A549 (cell line): ENCODE data around the gene SNAP25. TPM values are rescaled to one million over a fixed set of nuclear protein-coding genes. Genes with fewer than 3 reads are reported as not detected.
A peak's percentile ranks its signal among the peaks of the same experiment; 100 is the strongest.

Experiments
- ATAC-seq, 2 experiments: fragments of 200-7000 bp in 1 of 2; fragments of >200 bp in 1 of 2; cut with Nextera tagmentation in 1 of 2; cut with Tn5 transposase in 1 of 2; 3 replicates each; pipeline versions ENCODE4 v1.8.0 to v1.9.1; 2018 to 2020; ENCODE audit warnings: mild to moderate bottlenecking in 1 of 2, moderate library complexity in 1 of 2
- CTCF ChIA-PET: fragments of 300-600 bp; sonication (Branson Sonifier 250); formaldehyde crosslinking; extraction: SDS; loops from one replicate; lab custom pipeline; 2021; ENCODE audit warnings: antibody characterized with exemption, inconsistent platforms; lab: Yijun Ruan, JAX
- POLR2A ChIA-PET: fragments of 350-600 bp; formaldehyde crosslinking; extraction: SDS; loops from one replicate; lab custom pipeline; 2021; ENCODE audit warnings: antibody characterized with exemption, inconsistent platforms; lab: Yijun Ruan, JAX
- DNase-seq, 2 experiments: peaks; one replicate each; pipeline versions ENCODE4 v3.0.0 to v3.0.0-alpha.2; 2011 to 2016; ENCODE audit warnings: low read depth in 1 of 2, low spot score in 1 of 2
- FAIRE-seq: peaks from 2 replicates; lab custom pipeline; 2011; peaks lifted over from hg19 to GRCh38; lab: Jason Lieb, UNC
- H3K27ac ChIP-seq, 2 experiments: fragments of >200 bp; sonication (Bioruptor Twin); formaldehyde crosslinking; 3 replicates each; pipeline ENCODE4 v1.5.1; 2016 to 2017
- H3K4me1 ChIP-seq: fragments of >200 bp; sonication (Bioruptor Twin); formaldehyde crosslinking; 3 replicates; pipeline ENCODE4 v1.6.1; 2016
- H3K4me2 ChIP-seq: fragments of >200 bp; sonication (Bioruptor Twin); formaldehyde crosslinking; 3 replicates; pipeline ENCODE4 v1.6.1; 2016
- H3K4me3 ChIP-seq: fragments of >200 bp; sonication (Bioruptor Twin); formaldehyde crosslinking; 3 replicates; pipeline ENCODE4 v1.5.1; 2016
- H3K9me3 ChIP-seq: fragments of >200 bp; sonication (Bioruptor Twin); formaldehyde crosslinking; 3 replicates; pipeline ENCODE4 v1.6.1; 2016
- BHLHE40 ChIP-seq: IDR thresholded peaks from 2 replicates; pipeline ENCODE4 v1.6.1; 2012; ENCODE audit warnings: low read depth, low read length, inconsistent platforms
- CBX2 ChIP-seq: fragments of 200-600 bp; sonication (generic); IDR thresholded peaks from 2 replicates; pipeline ENCODE4 v1.6.1; 2016; ENCODE audit warnings: low read depth, mild to moderate bottlenecking, borderline replicate concordance
- CBX8 ChIP-seq: fragments of 200-600 bp; sonication (generic); IDR thresholded peaks from 2 replicates; pipeline ENCODE4 v1.6.1; 2016
- CHD4 ChIP-seq: fragments of 200-600 bp; sonication (generic); IDR thresholded peaks from 2 replicates; pipeline ENCODE4 v1.6.1; 2016; ENCODE audit warnings: antibody characterized with exemption, mild to moderate bottlenecking, borderline replicate concordance
- E2F6 ChIP-seq: IDR thresholded peaks from 2 replicates; pipeline ENCODE4 v1.6.1; 2012; ENCODE audit warnings: low read depth, borderline replicate concordance
- EHF ChIP-seq: fragments of 250-450 bp; sonication (Bioruptor Pico); IDR thresholded peaks from 2 replicates; pipeline ENCODE4 v1.5.0; 2020; ENCODE audit warnings: mild to moderate bottlenecking
- EHMT2 ChIP-seq: fragments of 200-600 bp; sonication (generic); IDR thresholded peaks from 2 replicates; pipeline ENCODE4 v1.6.1; 2016; ENCODE audit warnings: antibody characterized with exemption, low read depth, mild to moderate bottlenecking, moderate library complexity
- EP300 ChIP-seq, 2 experiments: fragments of >200 bp; sonication (Bioruptor Twin); formaldehyde crosslinking; IDR thresholded peaks; 2 replicates in 1 of 2; 3 replicates in 1 of 2; pipeline ENCODE4 v1.6.1; 2016 to 2017
- ESRRA ChIP-seq: fragments of 150-350 bp; IDR thresholded peaks from 2 replicates; pipeline ENCODE4 v1.6.1; 2014; ENCODE audit warnings: mild to moderate bottlenecking, low read length, borderline replicate concordance
- FOXS1 ChIP-seq: fragments of 250-450 bp; sonication (Bioruptor Pico); IDR thresholded peaks from 2 replicates; pipeline ENCODE4 v1.5.0; 2020; ENCODE audit warnings: mild to moderate bottlenecking, moderate library complexity
- HDAC2 ChIP-seq: fragments of 200-600 bp; sonication (generic); IDR thresholded peaks from 2 replicates; pipeline ENCODE4 v1.6.1; 2016
- HES2 ChIP-seq: fragments of >200 bp; sonication (Bioruptor Twin); formaldehyde crosslinking; IDR thresholded peaks from 2 replicates; pipeline ENCODE4 v1.6.1; 2016
- HOXA7 ChIP-seq: fragments of 250-450 bp; sonication (Bioruptor Pico); IDR thresholded peaks from 2 replicates; pipeline ENCODE4 v1.5.0; 2020; ENCODE audit warnings: mild to moderate bottlenecking, moderate library complexity
- HOXB13 ChIP-seq: fragments of 250-450 bp; sonication (Bioruptor Pico); IDR thresholded peaks from 2 replicates; pipeline ENCODE4 v1.5.0; 2020; ENCODE audit warnings: low read depth, mild to moderate bottlenecking, moderate library complexity
- HOXB5 ChIP-seq: fragments of 250-450 bp; sonication (Bioruptor Pico); IDR thresholded peaks from 2 replicates; pipeline ENCODE4 v1.5.0; 2020; ENCODE audit warnings: mild to moderate bottlenecking, moderate library complexity
- JUN ChIP-seq, 2 experiments: fragments of >200 bp; sonication (Bioruptor Twin); formaldehyde crosslinking; IDR thresholded peaks; 2 replicates in 1 of 2; 3 replicates in 1 of 2; pipeline ENCODE4 v1.6.1; 2016 to 2017
- JUNB ChIP-seq: fragments of >200 bp; sonication (Bioruptor Twin); formaldehyde crosslinking; IDR thresholded peaks from 2 replicates; pipeline ENCODE4 v1.6.1; 2016
- KDM5A ChIP-seq: fragments of 200-600 bp; sonication (generic); IDR thresholded peaks from 2 replicates; pipeline ENCODE4 v1.6.1; 2016; ENCODE audit warnings: antibody characterized with exemption, mild to moderate bottlenecking
- MYC ChIP-seq: IDR thresholded peaks from 2 replicates; pipeline ENCODE4 v1.6.1; 2012; ENCODE audit warnings: mild to moderate bottlenecking, inconsistent platforms, low read length, improper control_type of control experiment, borderline replicate concordance
- NR3C1 ChIP-seq: fragments of >200 bp; sonication (Bioruptor Twin); formaldehyde crosslinking; IDR thresholded peaks from 3 replicates; pipeline ENCODE4 v1.6.1; 2017
- PBX3 ChIP-seq: IDR thresholded peaks from 2 replicates; pipeline ENCODE4 v1.6.1; 2012
- POLR2A ChIP-seq: IDR thresholded peaks from 2 replicates; pipeline ENCODE4 v1.6.1; 2012; ENCODE audit warnings: mild to moderate bottlenecking, low read length
- RAD21 ChIP-seq, 2 experiments: fragments of >200 bp in 1 of 2; sonication (Bioruptor Twin) in 1 of 2; formaldehyde crosslinking in 1 of 2; IDR thresholded peaks in 1 of 2; conservative IDR thresholded peaks in 1 of 2; 2 replicates in 1 of 2; 3 replicates in 1 of 2; pipeline ENCODE4 v1.6.1; 2012 to 2018; ENCODE audit warnings: inconsistent platforms in 1 of 2
- RARB ChIP-seq: fragments of 250-450 bp; sonication (Bioruptor Pico); IDR thresholded peaks from 2 replicates; pipeline ENCODE4 v1.8.0; 2021; ENCODE audit warnings: mild to moderate bottlenecking, moderate library complexity
- RCOR1 ChIP-seq: fragments of 150-350 bp; IDR thresholded peaks from 2 replicates; pipeline ENCODE4 v1.6.1; 2014; ENCODE audit warnings: antibody characterized with exemption, low read length, low read depth
- RFX5 ChIP-seq: fragments of 450-650 bp; IDR thresholded peaks from 2 replicates; pipeline ENCODE4 v1.7.1; 2014; ENCODE audit warnings: antibody characterized with exemption, mild to moderate bottlenecking, moderate library complexity
- RNF2 ChIP-seq: fragments of 200-600 bp; sonication (generic); IDR thresholded peaks from 2 replicates; pipeline ENCODE4 v1.6.1; 2016; ENCODE audit warnings: low read depth, mild to moderate bottlenecking, antibody characterized with exemption, moderate library complexity, borderline replicate concordance
- SREBF2 ChIP-seq: fragments of 450-650 bp; IDR thresholded peaks from 2 replicates; pipeline ENCODE4 v1.6.1; 2014; ENCODE audit warnings: mild to moderate bottlenecking, moderate library complexity
- TFCP2L1 ChIP-seq: fragments of 250-450 bp; sonication (Bioruptor Pico); IDR thresholded peaks from 2 replicates; pipeline ENCODE4 v1.5.0; 2021; ENCODE audit warnings: mild to moderate bottlenecking
- TP53 ChIP-seq: fragments of 250-450 bp; sonication (Bioruptor Pico); IDR thresholded peaks from 2 replicates; pipeline ENCODE4 v1.5.0; 2021; ENCODE audit warnings: mild to moderate bottlenecking, moderate library complexity
- USF2 ChIP-seq: fragments of 450-650 bp; IDR thresholded peaks from 2 replicates; pipeline ENCODE4 v1.6.1; 2014; ENCODE audit warnings: antibody characterized with exemption
- ZC3H11A ChIP-seq: fragments of 450-650 bp; IDR thresholded peaks from 2 replicates; pipeline ENCODE4 v1.6.1; 2014; ENCODE audit warnings: antibody characterized with exemption, mild to moderate bottlenecking
- WGBS: methylation state at CpG from one replicate; pipeline ENCODE4 v1.1.6; 2017; ENCODE audit errors: missing lambda C conversion rate; 5-methylcytosine and 5-hydroxymethylcytosine counted together
- polyA plus RNA-seq, 4 experiments: library from polyadenylated mRNA; depleted of rRNA in 3 of 4; stranded (reverse); fragments of >200 nt; fragmentation: RNase III in 1 of 4; extraction: RNeasy Plus Mini Kit Qiagen cat#74134 plus additional on column Dnase treatment in 1 of 4; gene quantifications; 2 replicates in 3 of 4; 3 replicates in 1 of 4; pipeline ENCODE4 v1.2.3, GENCODE V29; 2011 to 2017
- TF ChIP-seq, protein P1 (sequence below): fragments of 150-350 bp; IDR thresholded peaks from 2 replicates; pipeline ENCODE4 v1.6.1; 2014; ENCODE audit warnings: low read depth, mild to moderate bottlenecking, low read length
- TF ChIP-seq, protein P2 (sequence below): IDR thresholded peaks from 2 replicates; pipeline ENCODE4 v1.6.1; 2012

Gene SNAP25
- polyA plus RNA-seq, 2 of the 4 experiments (the other 2 are of a cell fraction) = 39.6 to 53.6 TPM

DNA sequence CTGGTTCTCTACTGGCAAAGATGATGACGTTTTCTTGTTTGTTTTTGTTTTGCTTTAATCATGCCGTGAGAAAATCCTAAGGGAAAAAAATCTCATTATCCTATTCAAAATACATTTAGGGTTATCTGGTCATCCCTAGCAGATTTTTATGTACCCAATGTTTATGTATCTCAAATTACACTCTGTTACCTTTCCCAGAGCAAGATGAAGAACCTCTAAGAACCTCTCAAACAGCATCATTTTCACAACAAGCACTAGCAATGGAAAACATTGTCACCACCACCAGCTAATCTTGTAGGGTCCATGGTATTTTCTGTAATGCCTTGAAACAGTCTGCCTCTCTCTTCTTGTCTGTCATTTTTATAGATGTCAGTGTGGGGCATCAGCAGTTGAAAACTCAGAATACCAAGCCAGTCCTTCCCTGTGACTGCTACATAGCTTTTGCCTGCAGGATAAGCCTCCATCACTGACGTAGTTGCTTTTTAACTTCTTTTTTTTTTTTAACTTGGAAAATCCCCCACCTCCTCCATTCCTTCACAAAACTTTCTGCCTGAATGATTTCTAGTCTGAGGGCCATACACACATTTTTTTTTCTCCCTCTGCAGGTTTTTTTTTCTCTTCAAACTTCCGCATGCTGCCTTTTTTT, 2.4 kb upstream of the SNAP25 start:
- 57% methylated on average over 4 of the region's 4 CpGs for WGBS
- TF ChIP-seq HOXA7 (CRISPR knock-in tag) = peak; percentile 65; the same call in 1 of the 2 replicates
- TF ChIP-seq RNF2 = no peak
- TF ChIP-seq, protein P1, sequence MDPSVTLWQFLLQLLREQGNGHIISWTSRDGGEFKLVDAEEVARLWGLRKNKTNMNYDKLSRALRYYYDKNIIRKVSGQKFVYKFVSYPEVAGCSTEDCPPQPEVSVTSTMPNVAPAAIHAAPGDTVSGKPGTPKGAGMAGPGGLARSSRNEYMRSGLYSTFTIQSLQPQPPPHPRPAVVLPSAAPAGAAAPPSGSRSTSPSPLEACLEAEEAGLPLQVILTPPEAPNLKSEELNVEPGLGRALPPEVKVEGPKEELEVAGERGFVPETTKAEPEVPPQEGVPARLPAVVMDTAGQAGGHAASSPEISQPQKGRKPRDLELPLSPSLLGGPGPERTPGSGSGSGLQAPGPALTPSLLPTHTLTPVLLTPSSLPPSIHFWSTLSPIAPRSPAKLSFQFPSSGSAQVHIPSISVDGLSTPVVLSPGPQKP = no peak
- no peak for TF ChIP-seq KDM5A
- no peak overlapping the region for H3K4me3 ChIP-seq
- CTCF ChIA-PET = interaction anchor here (1.0 to 6.9 kb wide), 5 partner anchors 9 to 598 kb away, joined by 3 to 37 read pairs (median 4); no protein-coding TSS in a partner anchor
- peak overlapping the region; percentile 54 to 77 for H3K27ac ChIP-seq
- no peak for DNase-seq
- H3K4me2 ChIP-seq = peak overlapping the region; percentile 75
- ATAC-seq = no peak
- no peaks in the 10 kb centered on the region for H3K9me3 ChIP-seq
- no peak for FAIRE-seq
- POLR2A ChIA-PET = interaction anchor here (0.7 kb wide), 1 partner anchor 1062 kb away, joined by 3 read pairs; no protein-coding TSS in a partner anchor
- peaks cover 33% of the 10 kb centered on the region for H3K4me1 ChIP-seq

GRCh38 chr20:10217721-10218410, 764 bp upstream of the SNAP25 start:
- FAIRE-seq (no peak), DNase-seq (peak; percentile 65 to 94), ATAC-seq (peak; percentile 79 to 80)
- WGBS = 5% methylated on average over 36 of the region's 40 CpGs
- Histone ChIP-seq H3K27ac (peak overlapping the region; percentile 77 to 93), H3K4me2 (peak overlapping the region; percentile 75), H3K9me3 (no peaks in the 10 kb centered on the region), H3K4me1 (peaks cover 47% of the 10 kb centered on the region), H3K4me3 (peak overlapping the region; percentile 70)
- POLR2A ChIA-PET = interaction anchor here (0.6 to 3.1 kb wide), 20 partner anchors 14 to 239 kb away, joined by 3 to 33 read pairs (median 6); partner anchors contain the start of genes ANKEF1, MKKS and SLX4IP
- CTCF ChIA-PET = interaction anchor here (0.6 to 6.9 kb wide), 4 partner anchors 43 to 217 kb away, joined by 3 to 37 read pairs (median 3); no protein-coding TSS in a partner anchor
- TF ChIP-seq TFCP2L1 (0 out of 2 replicates have a peak, but pooled peaks have one; percentile 79), MYC (0 out of 2 replicates have a peak, but pooled peaks have one; percentile 50), EHF (CRISPR knock-in tag) (peak; percentile 90), EP300 (IDR thresholded peaks at IDR 0.05) (peak; percentile 46 to 63; a peak in 1 of 5 replicates), HES2 (no peak), RNF2 (no peak), BHLHE40 (no peak), TP53 (CRISPR knock-in tag) (0 out of 2 replicates have a peak, but pooled peaks have one; percentile 49), SREBF2 (no peak), CBX2 (no peak), JUN (IDR thresholded peaks at IDR 0.05) (peak in 1 of 2 experiments; percentile 81; a peak in 3 of 5 replicates), FOXS1 (CRISPR knock-in tag) (peak; percentile 66; the same call in 1 of the 2 replicates), HOXB13 (CRISPR knock-in tag) (peak; percentile 96), E2F6 (peak; percentile 98), HOXB5 (peak; percentile 86), RCOR1 (no peak), EHMT2 (no peak), CBX8 (no peak), KDM5A (no peak), ZC3H11A (no peak), CHD4 (no peak), HDAC2 (no peak), NR3C1 (no peak), RAD21 (conservative IDR thresholded peaks at IDR 0.05 in 1 of 2, IDR thresholded peaks at IDR 0.05 in 1 of 2) (no peak), RFX5 (no peak), JUNB (no peak), RARB (CRISPR knock-in tag) (no peak; the same call in 1 of the 2 replicates), USF2 (peak; percentile 14; the same call in 1 of the 2 replicates), POLR2A (peak; percentile 19; the same call in 1 of the 2 replicates), PBX3 (no peak), ESRRA (no peak)
- TF ChIP-seq, protein P2, sequence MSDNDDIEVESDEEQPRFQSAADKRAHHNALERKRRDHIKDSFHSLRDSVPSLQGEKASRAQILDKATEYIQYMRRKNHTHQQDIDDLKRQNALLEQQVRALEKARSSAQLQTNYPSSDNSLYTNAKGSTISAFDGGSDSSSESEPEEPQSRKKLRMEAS = peak; percentile 99
